HEK293 (cell line): ENCODE measurements around the gene PTPRO.

Experiments used
- CTCF ChIA-PET: fragments of 350-600 bp; formaldehyde crosslinking; extraction: SDS; loops from one replicate; lab custom pipeline; 2021; ENCODE audit warnings: antibody characterized with exemption; lab: Yijun Ruan, JAX
- POLR2A ChIA-PET: fragments of 300-600 bp; formaldehyde crosslinking; extraction: SDS; loops from one replicate; lab custom pipeline; 2020; ENCODE audit warnings: antibody characterized with exemption, inconsistent platforms; lab: Yijun Ruan, JAX
- H3K27ac ChIP-seq: fragments of 200-500 bp; sonication (Bioruptor generic); 2 replicates; pipeline ENCODE4 v1.5.1; 2014; ENCODE audit warnings: low read depth, low read length, control low read depth, inconsistent platforms; ENCODE audit errors: extremely low read depth
- H3K36me3 ChIP-seq, 2 experiments: fragments of 200-500 bp in 1 of 2; sonication (Bioruptor generic) in 1 of 2; 1 replicate in 1 of 2; 2 replicates in 1 of 2; pipeline ENCODE4 v1.5.1; 2014 to 2017; ENCODE audit warnings: inconsistent platforms in 2 of 2, low read length in 2 of 2; ENCODE audit not compliant: control insufficient read depth in 2 of 2, insufficient read depth in 1 of 2
- H3K4me1 ChIP-seq: fragments of 200-500 bp; sonication (Bioruptor generic); 2 replicates; pipeline ENCODE4 v1.5.1; 2014; ENCODE audit warnings: mild to moderate bottlenecking, low read length, inconsistent platforms; ENCODE audit not compliant: control insufficient read depth, insufficient read depth
- H3K4me3 ChIP-seq: 2 replicates; pipeline ENCODE4 v1.5.1; 2011; ENCODE audit warnings: low read depth, mild to moderate bottlenecking, control low read depth, low read length, moderate library complexity
- H3K9me3 ChIP-seq: fragments of 200-500 bp; sonication (Bioruptor generic); 2 replicates; pipeline ENCODE4 v1.5.1; 2014; ENCODE audit warnings: low read depth, low read length, inconsistent platforms; ENCODE audit not compliant: control insufficient read depth, insufficient read depth
- IKZF3 ChIP-seq: fragments of 450-650 bp; IDR thresholded peaks from 2 replicates; pipeline ENCODE4 v1.5.0; 2018; ENCODE audit warnings: missing biosample characterization, mild to moderate bottlenecking, missing genetic modification characterization, moderate library complexity
- INSM2 ChIP-seq: fragments of 450-650 bp; formaldehyde crosslinking; IDR thresholded peaks from 2 replicates; pipeline ENCODE4 v1.5.1; 2016; ENCODE audit warnings: missing biosample characterization, missing genetic modification characterization
- SCRT2 ChIP-seq: fragments of 450-650 bp; formaldehyde crosslinking; IDR thresholded peaks from 2 replicates; pipeline ENCODE4 v1.5.1; 2016; ENCODE audit warnings: missing biosample characterization, missing genetic modification characterization
- ZBTB7A ChIP-seq: fragments of 450-650 bp; formaldehyde crosslinking; IDR thresholded peaks from 2 replicates; pipeline ENCODE4 v1.5.1; 2016; ENCODE audit warnings: low read depth, missing biosample characterization, missing genetic modification characterization
- ZNF121 ChIP-seq: fragments of 450-650 bp; formaldehyde crosslinking; IDR thresholded peaks from 2 replicates; pipeline ENCODE4 v1.5.1; 2016; ENCODE audit warnings: missing biosample characterization, missing genetic modification characterization
- ZNF184 ChIP-seq: fragments of 450-650 bp; IDR thresholded peaks from 2 replicates; pipeline ENCODE4 v1.5.1; 2018; ENCODE audit warnings: missing biosample characterization, mild to moderate bottlenecking, missing genetic modification characterization
- ZNF202 ChIP-seq: fragments of 450-650 bp; formaldehyde crosslinking; IDR thresholded peaks from 2 replicates; pipeline ENCODE4 v1.5.1; 2016; ENCODE audit warnings: missing biosample characterization, missing genetic modification characterization, borderline replicate concordance
- ZNF214 ChIP-seq: fragments of 450-650 bp; formaldehyde crosslinking; IDR thresholded peaks from 2 replicates; pipeline ENCODE4 v1.5.1; 2017; ENCODE audit warnings: missing biosample characterization, mild to moderate bottlenecking, missing genetic modification characterization, borderline replicate concordance
- ZNF221 ChIP-seq: fragments of 450-650 bp; formaldehyde crosslinking; IDR thresholded peaks from 2 replicates; pipeline ENCODE4 v1.5.1; 2017; ENCODE audit warnings: missing biosample characterization, missing genetic modification characterization, borderline replicate concordance
- ZNF274 ChIP-seq, 2 experiments: fragments of 200-500 bp in 1 of 2; fragments of 450-650 bp in 1 of 2; sonication (Bioruptor generic) in 1 of 2; formaldehyde crosslinking in 1 of 2; IDR thresholded peaks; 2 replicates each; pipeline versions ENCODE4 v1.5.1 to v1.6.1; 2014 to 2016; ENCODE audit warnings: borderline replicate concordance in 1 of 2, inconsistent platforms in 1 of 2, low read length in 1 of 2, missing biosample characterization in 1 of 2, missing genetic modification characterization in 1 of 2
- ZNF280C ChIP-seq: fragments of 450-650 bp; formaldehyde crosslinking; IDR thresholded peaks from 2 replicates; pipeline ENCODE4 v1.5.1; 2016; ENCODE audit warnings: missing biosample characterization, missing genetic modification characterization
- ZNF366 ChIP-seq: fragments of 450-650 bp; formaldehyde crosslinking; conservative IDR thresholded peaks from 2 replicates; pipeline ENCODE4 v1.5.1; 2016; ENCODE audit warnings: missing biosample characterization, missing genetic modification characterization
- ZNF404 ChIP-seq: fragments of 450-650 bp; formaldehyde crosslinking; IDR thresholded peaks from 2 replicates; pipeline ENCODE4 v1.5.1; 2017; ENCODE audit warnings: missing biosample characterization, missing genetic modification characterization
- ZNF416 ChIP-seq: fragments of 450-650 bp; formaldehyde crosslinking; IDR thresholded peaks from 2 replicates; pipeline ENCODE4 v1.5.1; 2016; ENCODE audit warnings: missing biosample characterization, missing genetic modification characterization
- ZNF544 ChIP-seq: fragments of 450-650 bp; formaldehyde crosslinking; IDR thresholded peaks from 2 replicates; pipeline ENCODE4 v1.5.0; 2017; ENCODE audit warnings: missing biosample characterization, missing genetic modification characterization
- ZNF600 ChIP-seq: fragments of 450-650 bp; formaldehyde crosslinking; IDR thresholded peaks from 2 replicates; pipeline ENCODE4 v1.5.1; 2016; ENCODE audit warnings: missing biosample characterization, missing genetic modification characterization
- ZNF626 ChIP-seq: fragments of 450-650 bp; sonication (Bioruptor Pico); formaldehyde crosslinking; IDR thresholded peaks from 2 replicates; pipeline ENCODE4 v1.5.1; 2018; ENCODE audit warnings: missing biosample characterization, missing genetic modification characterization, inconsistent platforms
- ZNF843 ChIP-seq: fragments of 450-650 bp; formaldehyde crosslinking; IDR thresholded peaks from 2 replicates; pipeline ENCODE4 v1.5.1; 2016; ENCODE audit warnings: missing biosample characterization, missing genetic modification characterization
- TF ChIP-seq, protein P1 (sequence below): fragments of 450-650 bp; formaldehyde crosslinking; IDR thresholded peaks from 2 replicates; pipeline ENCODE4 v1.5.1; 2017; ENCODE audit warnings: missing biosample characterization, missing genetic modification characterization
- TF ChIP-seq, protein P2 (sequence below): fragments of 450-650 bp; IDR thresholded peaks from 2 replicates; pipeline ENCODE4 v1.5.1; 2018; ENCODE audit warnings: missing biosample characterization, mild to moderate bottlenecking, missing genetic modification characterization
- TF ChIP-seq, protein P3 (sequence below): fragments of 450-650 bp; formaldehyde crosslinking; IDR thresholded peaks from 2 replicates; pipeline ENCODE4 v1.5.1; 2017; ENCODE audit warnings: missing biosample characterization, mild to moderate bottlenecking, missing genetic modification characterization, moderate library complexity
- TF ChIP-seq, protein P4 (sequence below): fragments of 450-650 bp; formaldehyde crosslinking; optimal IDR thresholded peaks from 2 replicates; pipeline ENCODE3; 2016; ENCODE audit warnings: missing biosample characterization, mild to moderate bottlenecking, missing genetic modification characterization

PTPRO gene

DNA sequence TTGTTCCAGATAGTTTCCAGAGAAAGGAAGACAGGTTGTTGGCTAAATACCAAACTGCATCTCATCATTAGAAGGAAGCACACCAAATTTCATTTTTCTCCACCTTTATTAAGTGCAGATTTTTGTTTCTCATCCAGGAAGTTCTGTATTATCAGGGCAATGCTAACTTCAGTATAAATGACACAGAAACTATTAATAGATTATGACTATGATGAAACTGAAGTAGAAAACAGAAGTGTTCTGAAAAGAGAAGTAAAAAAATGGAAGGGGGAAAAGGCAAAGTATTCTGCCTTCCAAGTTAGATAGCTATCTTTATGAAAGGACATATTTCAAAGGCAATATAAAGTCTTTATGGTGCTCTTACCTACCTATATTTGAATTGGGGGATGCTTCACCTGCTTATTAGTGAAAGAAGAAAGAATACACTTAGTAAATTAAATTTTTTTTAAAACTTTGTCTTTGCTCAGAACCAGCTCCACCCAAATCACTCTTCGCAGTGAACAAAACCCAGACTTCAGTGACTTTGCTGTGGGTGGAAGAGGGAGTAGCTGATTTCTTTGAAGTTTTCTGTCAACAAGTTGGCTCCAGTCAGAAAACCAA, 223.9 kb downstream of the PTPRO start:
- H3K27ac ChIP-seq: no peak overlapping the region
- H3K36me3 ChIP-seq: no peaks in the 10 kb centered on the region
- H3K4me3 ChIP-seq: no peak overlapping the region
- ChIA-PET POLR2A (no interaction called here), CTCF (interaction anchor here (0.7 to 3.5 kb wide), 4 partner anchors 14 to 450 kb away, joined by 3 to 11 read pairs (median 6); no protein-coding TSS in a partner anchor)
- H3K9me3 ChIP-seq: no peaks in the 10 kb centered on the region
- H3K4me1 ChIP-seq: no peaks in the 10 kb centered on the region
- TF ChIP-seq ZNF221: no peak
- TF ChIP-seq ZNF184: no peak
- TF ChIP-seq ZNF416 (tag by site-specific recombination): no peak
- TF ChIP-seq ZNF202: no peak
- no peak for TF ChIP-seq ZBTB7A (tag by site-specific recombination)
- TF ChIP-seq, protein P1, sequence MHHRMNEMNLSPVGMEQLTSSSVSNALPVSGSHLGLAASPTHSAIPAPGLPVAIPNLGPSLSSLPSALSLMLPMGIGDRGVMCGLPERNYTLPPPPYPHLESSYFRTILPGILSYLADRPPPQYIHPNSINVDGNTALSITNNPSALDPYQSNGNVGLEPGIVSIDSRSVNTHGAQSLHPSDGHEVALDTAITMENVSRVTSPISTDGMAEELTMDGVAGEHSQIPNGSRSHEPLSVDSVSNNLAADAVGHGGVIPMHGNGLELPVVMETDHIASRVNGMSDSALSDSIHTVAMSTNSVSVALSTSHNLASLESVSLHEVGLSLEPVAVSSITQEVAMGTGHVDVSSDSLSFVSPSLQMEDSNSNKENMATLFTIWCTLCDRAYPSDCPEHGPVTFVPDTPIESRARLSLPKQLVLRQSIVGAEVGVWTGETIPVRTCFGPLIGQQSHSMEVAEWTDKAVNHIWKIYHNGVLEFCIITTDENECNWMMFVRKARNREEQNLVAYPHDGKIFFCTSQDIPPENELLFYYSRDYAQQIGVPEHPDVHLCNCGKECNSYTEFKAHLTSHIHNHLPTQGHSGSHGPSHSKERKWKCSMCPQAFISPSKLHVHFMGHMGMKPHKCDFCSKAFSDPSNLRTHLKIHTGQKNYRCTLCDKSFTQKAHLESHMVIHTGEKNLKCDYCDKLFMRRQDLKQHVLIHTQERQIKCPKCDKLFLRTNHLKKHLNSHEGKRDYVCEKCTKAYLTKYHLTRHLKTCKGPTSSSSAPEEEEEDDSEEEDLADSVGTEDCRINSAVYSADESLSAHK: no peak
- TF ChIP-seq ZNF404 (tag by site-specific recombination): no peak
- no peak for TF ChIP-seq INSM2
- no peak for TF ChIP-seq ZNF600 (tag by site-specific recombination)
- no peak for TF ChIP-seq ZNF274 (IDR thresholded peaks at IDR 0.05; ENCODE audit: low read length)
- no peak for TF ChIP-seq ZNF274 (tag by site-specific recombination; IDR thresholded peaks at IDR 0.05; ENCODE audit: borderline replicate concordance)
- TF ChIP-seq SCRT2: no peak
- TF ChIP-seq ZNF843 (tag by site-specific recombination): no peak
- TF ChIP-seq ZNF544 (tag by site-specific recombination): no peak
- no peak for TF ChIP-seq IKZF3
- no peak for TF ChIP-seq ZNF121 (tag by site-specific recombination)
- TF ChIP-seq, all 188 proteins: peak for 0

DNA sequence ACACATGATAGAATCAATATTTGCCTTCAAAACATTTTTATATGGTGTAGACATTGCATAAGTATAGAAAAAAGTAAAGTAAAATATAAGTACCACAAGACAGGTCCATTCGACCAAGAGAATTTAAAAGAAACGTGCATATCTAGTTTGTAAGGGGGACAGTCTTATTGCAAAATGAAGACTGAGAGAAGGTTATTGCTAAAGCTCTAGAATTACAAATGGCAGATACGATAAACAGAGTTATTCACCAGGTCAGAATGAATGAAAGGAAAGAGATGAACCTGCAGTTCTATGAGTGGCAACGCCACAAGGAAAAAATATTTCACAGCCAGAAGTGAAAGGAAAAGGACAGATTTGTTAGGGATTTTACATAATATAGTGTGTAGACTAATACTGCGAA, 224.8 kb downstream of the PTPRO start:
- CTCF ChIA-PET: interaction anchor here (3.5 kb wide), 1 partner anchor 15 kb away, joined by 11 read pairs; no protein-coding TSS in a partner anchor
- POLR2A ChIA-PET: no interaction called here
- Histone ChIP-seq H3K36me3 (no peaks in the 10 kb centered on the region), H3K9me3 (no peaks in the 10 kb centered on the region), H3K27ac (no peak overlapping the region), H3K4me1 (no peaks in the 10 kb centered on the region), H3K4me3 (no peak overlapping the region)
- TF ChIP-seq ZNF280C (no peak), ZNF626 (tag by site-specific recombination) (no peak), ZNF214 (tag by site-specific recombination) (no peak), ZNF366 (no peak)
- TF ChIP-seq, protein P2, sequence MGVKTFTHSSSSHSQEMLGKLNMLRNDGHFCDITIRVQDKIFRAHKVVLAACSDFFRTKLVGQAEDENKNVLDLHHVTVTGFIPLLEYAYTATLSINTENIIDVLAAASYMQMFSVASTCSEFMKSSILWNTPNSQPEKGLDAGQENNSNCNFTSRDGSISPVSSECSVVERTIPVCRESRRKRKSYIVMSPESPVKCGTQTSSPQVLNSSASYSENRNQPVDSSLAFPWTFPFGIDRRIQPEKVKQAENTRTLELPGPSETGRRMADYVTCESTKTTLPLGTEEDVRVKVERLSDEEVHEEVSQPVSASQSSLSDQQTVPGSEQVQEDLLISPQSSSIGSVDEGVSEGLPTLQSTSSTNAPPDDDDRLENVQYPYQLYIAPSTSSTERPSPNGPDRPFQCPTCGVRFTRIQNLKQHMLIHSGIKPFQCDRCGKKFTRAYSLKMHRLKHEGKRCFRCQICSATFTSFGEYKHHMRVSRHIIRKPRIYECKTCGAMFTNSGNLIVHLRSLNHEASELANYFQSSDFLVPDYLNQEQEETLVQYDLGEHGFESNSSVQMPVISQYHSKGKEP (tag by site-specific recombination): no peak
- TF ChIP-seq, protein P3, sequence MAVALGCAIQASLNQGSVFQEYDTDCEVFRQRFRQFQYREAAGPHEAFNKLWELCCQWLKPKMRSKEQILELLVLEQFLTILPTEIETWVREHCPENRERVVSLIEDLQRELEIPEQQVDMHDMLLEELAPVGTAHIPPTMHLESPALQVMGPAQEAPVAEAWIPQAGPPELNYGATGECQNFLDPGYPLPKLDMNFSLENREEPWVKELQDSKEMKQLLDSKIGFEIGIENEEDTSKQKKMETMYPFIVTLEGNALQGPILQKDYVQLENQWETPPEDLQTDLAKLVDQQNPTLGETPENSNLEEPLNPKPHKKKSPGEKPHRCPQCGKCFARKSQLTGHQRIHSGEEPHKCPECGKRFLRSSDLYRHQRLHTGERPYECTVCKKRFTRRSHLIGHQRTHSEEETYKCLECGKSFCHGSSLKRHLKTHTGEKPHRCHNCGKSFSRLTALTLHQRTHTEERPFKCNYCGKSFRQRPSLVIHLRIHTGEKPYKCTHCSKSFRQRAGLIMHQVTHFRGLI: no peak
- TF ChIP-seq, protein P4, sequence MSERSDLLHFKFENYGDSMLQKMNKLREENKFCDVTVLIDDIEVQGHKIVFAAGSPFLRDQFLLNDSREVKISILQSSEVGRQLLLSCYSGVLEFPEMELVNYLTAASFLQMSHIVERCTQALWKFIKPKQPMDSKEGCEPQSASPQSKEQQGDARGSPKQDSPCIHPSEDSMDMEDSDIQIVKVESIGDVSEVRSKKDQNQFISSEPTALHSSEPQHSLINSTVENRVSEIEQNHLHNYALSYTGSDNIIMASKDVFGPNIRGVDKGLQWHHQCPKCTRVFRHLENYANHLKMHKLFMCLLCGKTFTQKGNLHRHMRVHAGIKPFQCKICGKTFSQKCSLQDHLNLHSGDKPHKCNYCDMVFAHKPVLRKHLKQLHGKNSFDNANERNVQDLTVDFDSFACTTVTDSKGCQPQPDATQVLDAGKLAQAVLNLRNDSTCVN (tag by site-specific recombination): no peak
- TF ChIP-seq, all 188 proteins: peak for 0
